SK-N-SH (cell line): Measurements from ENCODE around the gene SCN4A. TPM values are rescaled to one million over a fixed set of nuclear protein-coding genes. Genes with fewer than 3 reads are reported as not detected.
A peak's percentile ranks its signal among the peaks of the same experiment; 100 is the strongest.
"Not testable (repeated sequence)": the region's sequence is repeated elsewhere in the genome, so short reads cannot be mapped to it uniquely, and the experiment has no call there.

Source experiments
- CTCF ChIA-PET: fragments of 300-600, 350-600 bp; formaldehyde crosslinking; extraction: SDS; loops from one replicate; lab custom pipeline; 2021; lab: Yijun Ruan, JAX
- POLR2A ChIA-PET: fragments of 350-600 bp; sonication (Branson Sonifier 250); formaldehyde crosslinking; extraction: SDS; loops from one replicate; lab custom pipeline; 2020; ENCODE audit warnings: antibody characterized with exemption, inconsistent platforms; lab: Yijun Ruan, JAX
- DNase-seq: peaks from one replicate; pipeline ENCODE4 v3.0.0; 2012
- H2AFZ ChIP-seq: fragments of 200-600 bp; sonication (generic); 2 replicates; pipeline ENCODE4 v1.8.1; 2016; ENCODE audit warnings: antibody characterized with exemption, mild to moderate bottlenecking, low read depth
- H3F3A ChIP-seq: fragments of 200-600 bp; sonication (generic); replicated peaks from 2 replicates; pipeline ENCODE3; 2016; ENCODE audit warnings: antibody characterized with exemption, mild to moderate bottlenecking; ENCODE audit not compliant: insufficient read depth
- H3K27ac ChIP-seq, 2 experiments: fragments of 200-500 bp in 1 of 2; fragments of 200-600 bp in 1 of 2; sonication (Bioruptor generic) in 1 of 2; sonication (generic), shearing (Covaris generic) in 1 of 2; 2 replicates each; pipeline versions ENCODE4 v1.5.1 to v1.6.1; 2014 to 2016; ENCODE audit warnings: low read depth in 2 of 2, inconsistent platforms in 1 of 2, low read length in 1 of 2, mild to moderate bottlenecking in 1 of 2, mixed read lengths in 1 of 2
- H3K27me3 ChIP-seq: fragments of 200-600 bp; sonication (generic), shearing (Covaris generic); 2 replicates; pipeline ENCODE4 v1.6.1; 2016; ENCODE audit warnings: mixed run types; ENCODE audit not compliant: insufficient read depth
- H3K36me3 ChIP-seq, 2 experiments: fragments of 200-500 bp in 1 of 2; fragments of 200-600 bp in 1 of 2; sonication (Bioruptor generic) in 1 of 2; sonication (generic) in 1 of 2; replicated peaks in 1 of 2; 2 replicates each; pipeline versions ENCODE3 to v1.5.1; 2014 to 2016; ENCODE audit warnings: low read length in 1 of 2, mild to moderate bottlenecking in 1 of 2; ENCODE audit not compliant: insufficient read depth in 2 of 2, control insufficient read depth in 1 of 2
- H3K4me1 ChIP-seq, 2 experiments: fragments of 200-500 bp in 1 of 2; fragments of 200-600 bp in 1 of 2; sonication (Bioruptor generic) in 1 of 2; sonication (generic), shearing (Covaris generic) in 1 of 2; 2 replicates each; pipeline versions ENCODE4 v1.5.1 to v1.6.1; 2014 to 2016; ENCODE audit warnings: low read depth in 1 of 2, low read length in 1 of 2, mixed run types in 1 of 2; ENCODE audit not compliant: insufficient read depth in 2 of 2, control insufficient read depth in 1 of 2
- H3K4me2 ChIP-seq: fragments of 200-600 bp; sonication (generic), shearing (Covaris generic); 2 replicates; pipeline ENCODE4 v1.6.1; 2017; ENCODE audit warnings: mixed run types
- H3K4me3 ChIP-seq, 2 experiments: fragments of 200-500 bp in 1 of 2; fragments of 200-600 bp in 1 of 2; sonication (Bioruptor generic) in 1 of 2; sonication (generic), shearing (Covaris generic) in 1 of 2; 2 replicates each; pipeline versions ENCODE4 v1.5.1 to v1.8.1; 2014 to 2016; ENCODE audit warnings: low read depth in 2 of 2, inconsistent platforms in 1 of 2, low read length in 1 of 2, mild to moderate bottlenecking in 1 of 2, mixed read lengths in 1 of 2, moderate library complexity in 1 of 2
- H3K79me2 ChIP-seq: fragments of 200-600 bp; sonication (generic); 2 replicates; pipeline ENCODE4 v1.8.1; 2017; ENCODE audit warnings: mild to moderate bottlenecking; ENCODE audit not compliant: insufficient read depth
- H3K9ac ChIP-seq: fragments of 200-600 bp; sonication (generic); 2 replicates; pipeline ENCODE4 v1.6.1; 2017; ENCODE audit warnings: mixed run types
- H3K9me2 ChIP-seq: fragments of 200-600 bp; sonication (generic); 2 replicates; pipeline ENCODE4 v1.6.1; 2017; ENCODE audit warnings: mixed run types
- H3K9me3 ChIP-seq: fragments of 200-600 bp; sonication (generic); 2 replicates; pipeline ENCODE4 v1.6.1; 2017; ENCODE audit warnings: mixed run types, mild to moderate bottlenecking, moderate library complexity
- H4K20me1 ChIP-seq: fragments of 200-600 bp; sonication (generic); 2 replicates; pipeline ENCODE4 v1.6.1; 2017; ENCODE audit warnings: mild to moderate bottlenecking, mixed run types; ENCODE audit not compliant: insufficient read depth
- RAD21 ChIP-seq: IDR thresholded peaks from 2 replicates; pipeline ENCODE4 v1.6.1; 2012; ENCODE audit warnings: mild to moderate bottlenecking, low read length
- SMC3 ChIP-seq: IDR thresholded peaks from 2 replicates; pipeline ENCODE4 v1.6.1; 2012; ENCODE audit warnings: low read depth, low read length, improper control_type of control experiment
- WGBS: methylation state at CpG from one replicate; pipeline ENCODE4 v1.1.6; 2017; ENCODE audit warnings: low lambda C conversion rate; 5-methylcytosine and 5-hydroxymethylcytosine counted together
- polyA plus RNA-seq, 3 experiments: library from polyadenylated mRNA; depleted of rRNA; stranded (reverse); fragments of >200 nt; gene quantifications; 2 replicates each; pipeline ENCODE4 v1.2.3, GENCODE V29; 2012
- small RNA-seq, 7 experiments: library from RNA; depleted of rRNA; stranded (forward); fragments of <200 nt; gene quantifications; one replicate each; pipeline ENCODE3, GENCODE V24; 2012
- TF ChIP-seq, protein P1 (sequence below): fragments of 200-600 bp; sonication (generic); IDR thresholded peaks from 2 replicates; pipeline ENCODE4 v1.6.1; 2017; ENCODE audit warnings: antibody characterized with exemption, mild to moderate bottlenecking, moderate library complexity

SCN4A gene
- polyA plus RNA-seq, 1 of the 3 experiments (the other 2 are of a cell fraction) = not detected

DNA sequence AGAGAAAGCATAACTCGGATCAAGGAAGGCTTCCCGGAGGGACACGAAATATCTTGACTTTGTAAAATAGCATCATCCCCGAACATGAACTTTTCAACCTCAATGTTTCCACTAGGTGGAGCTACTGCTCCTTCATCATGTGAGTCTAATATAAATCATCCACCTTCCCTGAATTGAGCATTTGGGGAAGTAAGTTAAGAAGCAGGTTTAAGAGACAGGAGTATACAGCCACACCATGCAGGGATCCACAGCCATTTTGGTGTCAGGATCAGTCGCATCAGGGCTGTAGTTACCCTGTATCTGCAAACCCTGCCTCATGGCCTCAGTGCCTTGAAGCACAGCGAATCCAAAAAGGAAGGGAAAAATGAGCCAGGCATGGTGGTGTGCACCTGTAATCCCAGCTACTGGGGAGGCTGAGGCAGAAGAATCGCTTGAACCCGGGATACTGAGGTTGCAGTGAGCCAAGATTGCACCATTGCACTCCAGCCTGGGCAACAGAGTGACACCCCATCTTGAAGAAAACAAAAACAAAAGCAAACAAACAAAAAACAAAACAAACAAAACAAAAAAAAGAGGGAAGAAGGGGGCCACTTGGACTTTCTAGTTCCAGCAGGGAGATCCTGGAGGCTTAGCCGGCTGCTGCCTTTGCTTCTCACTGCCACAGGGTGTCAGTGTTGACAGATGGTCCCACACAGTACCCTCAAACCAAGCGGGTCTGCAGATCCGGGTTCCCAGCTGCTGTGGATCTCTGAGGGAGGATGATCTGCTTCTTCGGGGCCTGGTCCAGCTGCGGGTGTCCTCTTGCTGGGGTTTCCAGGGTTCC lies 83.5 kb downstream of the SCN4A start:
- H3K4me1 ChIP-seq, H3K79me2 ChIP-seq, H3K4me3 ChIP-seq, POLR2A ChIA-PET, H3K9ac ChIP-seq, H2AFZ ChIP-seq, H3K4me2 ChIP-seq, H3K9me3 ChIP-seq, H3F3A ChIP-seq, H3K27ac ChIP-seq, H4K20me1 ChIP-seq, H3K36me3 ChIP-seq, H3K9me2 ChIP-seq: not testable (repeated sequence)
- CTCF ChIA-PET = interaction anchor here (0.6 to 2.1 kb wide), 26 partner anchors 10 to 531 kb away, joined by 3 to 10 read pairs (median 4); partner anchors contain the start of gene CSHL1
- WGBS = 14% methylated on average over 9 of the region's 13 CpGs
- TF ChIP-seq SMC3 (peak; percentile 7; the same call in 1 of the 2 replicates), RAD21 (peak; percentile 39)
- TF ChIP-seq, protein P1, sequence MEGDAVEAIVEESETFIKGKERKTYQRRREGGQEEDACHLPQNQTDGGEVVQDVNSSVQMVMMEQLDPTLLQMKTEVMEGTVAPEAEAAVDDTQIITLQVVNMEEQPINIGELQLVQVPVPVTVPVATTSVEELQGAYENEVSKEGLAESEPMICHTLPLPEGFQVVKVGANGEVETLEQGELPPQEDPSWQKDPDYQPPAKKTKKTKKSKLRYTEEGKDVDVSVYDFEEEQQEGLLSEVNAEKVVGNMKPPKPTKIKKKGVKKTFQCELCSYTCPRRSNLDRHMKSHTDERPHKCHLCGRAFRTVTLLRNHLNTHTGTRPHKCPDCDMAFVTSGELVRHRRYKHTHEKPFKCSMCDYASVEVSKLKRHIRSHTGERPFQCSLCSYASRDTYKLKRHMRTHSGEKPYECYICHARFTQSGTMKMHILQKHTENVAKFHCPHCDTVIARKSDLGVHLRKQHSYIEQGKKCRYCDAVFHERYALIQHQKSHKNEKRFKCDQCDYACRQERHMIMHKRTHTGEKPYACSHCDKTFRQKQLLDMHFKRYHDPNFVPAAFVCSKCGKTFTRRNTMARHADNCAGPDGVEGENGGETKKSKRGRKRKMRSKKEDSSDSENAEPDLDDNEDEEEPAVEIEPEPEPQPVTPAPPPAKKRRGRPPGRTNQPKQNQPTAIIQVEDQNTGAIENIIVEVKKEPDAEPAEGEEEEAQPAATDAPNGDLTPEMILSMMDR = peak; percentile 50
- peaks cover 11% of the 10 kb centered on the region for H3K27me3 ChIP-seq
- peak; percentile 48 for DNase-seq

Small RNAs within 50 kb of the gene (small RNA-seq; reads per million reads assigned to genes)
- gene AC127029.1 (0 reads per million in 7 experiments), gene GH1 (0 reads per million in 7 experiments)

Other genes with a start within 250 kb of the SCN4A start
- 37.3 and 45.0 TPM in 2 replicates for gene STRADA, start 231.1 kb downstream of the SCN4A start, polyA plus RNA-seq (2012; rRNA removed)
- gene CCDC47, start 199.3 kb downstream of the SCN4A start, polyA plus RNA-seq (2012; rRNA removed) = 76.6 and 90.7 TPM in 2 replicates
- gene DDX42, start 198.7 kb downstream of the SCN4A start, polyA plus RNA-seq (2012; rRNA removed) = 115 and 143 TPM in 2 replicates
- gene PSMC5, start 145.5 kb downstream of the SCN4A start, polyA plus RNA-seq (2012; rRNA removed) = 424 and 468 TPM in 2 replicates
- 148 and 180 TPM in 2 replicates for gene FTSJ3, start 145.3 kb downstream of the SCN4A start, polyA plus RNA-seq (2012; rRNA removed)
- gene SMARCD2, start 130.2 kb downstream of the SCN4A start, polyA plus RNA-seq (2012; rRNA removed) = 89.1 and 106 TPM in 2 replicates
- gene CSH2, start 99.2 kb downstream of the SCN4A start, polyA plus RNA-seq (2012; rRNA removed) = not detected in 2 replicates
- gene GH2, start 91.0 kb downstream of the SCN4A start, polyA plus RNA-seq (2012; rRNA removed) = not detected in 2 replicates
- gene CSH1, start 76.3 kb downstream of the SCN4A start, polyA plus RNA-seq (2012; rRNA removed) = not detected in 2 replicates
- not detected in 2 replicates for gene CSHL1, start 61.7 kb downstream of the SCN4A start, polyA plus RNA-seq (2012; rRNA removed)
- not detected in 2 replicates for gene GH1, start 54.1 kb downstream of the SCN4A start, polyA plus RNA-seq (2012; rRNA removed)
- 0.06 and 0.10 TPM in 2 replicates for gene CD79B, start 40.6 kb downstream of the SCN4A start, polyA plus RNA-seq (2012; rRNA removed)
- gene PRR29, start 25.4 kb upstream of the SCN4A start, polyA plus RNA-seq (2012; rRNA removed) = 2.5 and 2.7 TPM in 2 replicates
- 0.08 TPM in 1 of 2 replicates, not detected in the other for gene ICAM2, start 47.7 kb upstream of the SCN4A start, polyA plus RNA-seq (2012; rRNA removed)
- 6.9 and 7.3 TPM in 2 replicates for gene ERN1, start 157.2 kb upstream of the SCN4A start, polyA plus RNA-seq (2012; rRNA removed)